HG02885 (cell line): Measurements from ENCODE around the gene DLX3.

Source experiments
- ATAC-seq: cut with Tn5 transposase; IDR thresholded peaks from one replicate; pipeline ENCODE4 v1.9.1; 2021; ENCODE audit warnings: mild to moderate bottlenecking; ENCODE audit not compliant: unreplicated experiment, poor library complexity

The DLX3 gene

GRCh38 chr17:49994085-49995054 lies 654 bp downstream of the DLX3 start:
- no peak for ATAC-seq

GRCh38 chr17:49993423-49994060 lies 1.5 kb downstream of the DLX3 start:
- ATAC-seq = no peak

GRCh38 chr17:49992933-49993422 lies 2.0 kb downstream of the DLX3 start:
- ATAC-seq = no peak

GRCh38 chr17:49992191-49992932 lies 2.7 kb downstream of the DLX3 start:
- no peak for ATAC-seq

GRCh38 chr17:49991409-49991808 lies 3.6 kb downstream of the DLX3 start:
- ATAC-seq = no peak

GRCh38 chr17:49990921-49991320 lies 4.1 kb downstream of the DLX3 start:
- ATAC-seq = no peak

GRCh38 chr17:49990331-49990730 lies 4.7 kb downstream of the DLX3 start:
- ATAC-seq = no peak

- ATAC-seq = no peak
These were observed 5.5 kb downstream of the DLX3 start for GRCh38 chr17:49989518-49989880.

GRCh38 chr17:49987681-49988441 lies 7.2 kb downstream of the DLX3 start:
- no peak for ATAC-seq

GRCh38 chr17:49987290-49987585 lies 7.8 kb downstream of the DLX3 start:
- no peak for ATAC-seq

GRCh38 chr17:49986396-49987289 lies 8.4 kb downstream of the DLX3 start:
- ATAC-seq = no peak

- ATAC-seq = no peak
These were observed 9.6 kb downstream of the DLX3 start for GRCh38 chr17:49985310-49985990.

- ATAC-seq = no peak
These were observed 10.2 kb downstream of the DLX3 start for GRCh38 chr17:49984776-49985175.

GRCh38 chr17:49984283-49984682 lies 10.7 kb downstream of the DLX3 start:
- no peak for ATAC-seq

- ATAC-seq = no peak
These were observed 14.3 kb downstream of the DLX3 start for GRCh38 chr17:49980703-49981197.

GRCh38 chr17:49979748-49980479 lies 15.1 kb downstream of the DLX3 start:
- ATAC-seq = no peak

GRCh38 chr17:49978501-49978900 lies 16.5 kb downstream of the DLX3 start:
- ATAC-seq = no peak
